NCI-H1417 treated with DMSO at 0.1 percent for 48 hours (cell line): ENCODE results near the gene SLC22A3.

Experiments used
- DNase-seq: peaks from one replicate; lab custom pipeline; 2025; lab: John Stamatoyannopoulos, UW

The SLC22A3 gene

GRCh38 chr6:160417146-160417545 is 69.0 kb downstream of the SLC22A3 start:
- DNase-seq, result no peak

DNA sequence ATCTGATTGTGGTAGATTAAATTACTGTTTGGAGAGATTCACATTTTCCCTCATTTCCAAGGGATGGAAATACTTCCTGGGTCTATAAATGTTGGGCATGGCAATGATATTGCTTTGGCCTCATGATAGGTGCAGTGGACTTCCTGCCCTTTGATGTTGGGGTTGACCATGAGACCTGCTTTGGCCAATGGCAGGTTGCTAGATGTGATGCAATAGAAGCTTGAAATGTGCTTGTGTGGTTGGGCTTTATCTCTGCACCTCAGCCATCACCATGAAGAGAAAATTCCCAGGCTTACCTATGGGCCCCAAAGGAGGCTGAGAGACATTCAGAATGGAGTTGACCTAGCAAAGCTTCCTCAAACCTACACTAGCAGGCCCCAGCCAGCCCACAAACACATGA is 69.4 kb downstream of the SLC22A3 start:
- no peak for DNase-seq

DNA sequence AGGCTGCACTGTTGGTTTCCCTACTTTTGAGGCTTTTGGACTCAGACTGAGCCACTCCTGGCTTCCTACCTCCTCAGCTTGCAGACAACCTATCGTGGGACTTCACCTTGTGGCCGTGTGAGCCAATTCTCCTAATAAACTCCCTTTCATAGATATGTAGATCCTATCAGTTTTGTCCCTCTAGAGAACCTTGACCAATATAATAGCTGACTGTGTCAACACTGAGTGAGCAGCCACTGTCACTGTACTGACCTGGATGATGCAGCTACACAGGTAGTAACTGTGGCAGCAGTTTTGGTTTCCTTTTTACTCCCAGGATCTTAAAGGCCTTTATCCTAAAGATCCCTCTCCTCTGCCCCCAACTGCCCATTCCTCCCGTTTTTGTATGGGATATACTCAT is 70.2 kb downstream of the SLC22A3 start:
- DNase-seq, result no peak

DNA sequence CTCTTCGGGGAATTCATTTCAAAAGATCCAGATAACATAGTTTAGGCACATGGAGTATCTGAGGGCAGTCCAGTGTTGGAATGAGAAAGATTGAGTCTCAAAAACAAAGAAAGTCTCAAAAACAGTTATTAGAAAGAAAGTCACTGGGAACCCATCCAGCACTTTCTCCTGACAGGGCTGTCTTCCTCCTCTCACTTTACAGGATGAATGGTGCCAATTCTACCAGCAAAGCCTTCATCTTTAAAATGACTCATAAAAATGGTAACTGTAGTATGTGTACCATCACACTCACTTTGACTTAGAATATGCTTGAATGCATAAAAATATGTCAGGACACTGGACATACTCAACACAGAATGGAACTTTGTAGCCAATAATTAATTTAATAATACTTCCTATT is 71.3 kb downstream of the SLC22A3 start:
- no peak for DNase-seq

GRCh38 chr6:160420253-160420968 is 72.2 kb downstream of the SLC22A3 start:
- DNase-seq, result no peak

GRCh38 chr6:160420969-160421556 is 72.9 kb downstream of the SLC22A3 start:
- DNase-seq, result no peak

- no peak for DNase-seq
Measured at GRCh38 chr6:160421854-160422253, 73.7 kb downstream of the SLC22A3 start.

GRCh38 chr6:160424256-160424655 is 76.1 kb downstream of the SLC22A3 start:
- DNase-seq, result no peak

DNA sequence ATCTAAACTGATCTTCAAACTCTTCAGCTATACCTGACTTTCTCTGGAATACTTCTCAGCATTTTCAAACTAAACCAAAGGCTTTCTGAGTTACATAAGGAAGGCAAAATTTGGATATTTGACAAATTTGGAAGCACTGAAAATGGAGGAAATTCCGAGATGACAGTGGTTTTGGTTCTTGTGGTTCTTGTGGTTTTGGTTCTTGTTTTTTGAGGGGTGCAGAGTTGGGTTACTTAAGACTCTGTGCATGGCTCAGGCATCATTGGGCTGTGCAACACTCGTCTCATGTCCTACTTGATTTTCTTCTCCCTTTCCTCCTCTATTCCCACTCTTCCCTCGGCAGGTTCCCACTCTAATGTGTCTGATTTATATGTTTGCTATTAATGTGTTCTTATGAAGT is 78.0 kb downstream of the SLC22A3 start:
- no peak for DNase-seq

DNA sequence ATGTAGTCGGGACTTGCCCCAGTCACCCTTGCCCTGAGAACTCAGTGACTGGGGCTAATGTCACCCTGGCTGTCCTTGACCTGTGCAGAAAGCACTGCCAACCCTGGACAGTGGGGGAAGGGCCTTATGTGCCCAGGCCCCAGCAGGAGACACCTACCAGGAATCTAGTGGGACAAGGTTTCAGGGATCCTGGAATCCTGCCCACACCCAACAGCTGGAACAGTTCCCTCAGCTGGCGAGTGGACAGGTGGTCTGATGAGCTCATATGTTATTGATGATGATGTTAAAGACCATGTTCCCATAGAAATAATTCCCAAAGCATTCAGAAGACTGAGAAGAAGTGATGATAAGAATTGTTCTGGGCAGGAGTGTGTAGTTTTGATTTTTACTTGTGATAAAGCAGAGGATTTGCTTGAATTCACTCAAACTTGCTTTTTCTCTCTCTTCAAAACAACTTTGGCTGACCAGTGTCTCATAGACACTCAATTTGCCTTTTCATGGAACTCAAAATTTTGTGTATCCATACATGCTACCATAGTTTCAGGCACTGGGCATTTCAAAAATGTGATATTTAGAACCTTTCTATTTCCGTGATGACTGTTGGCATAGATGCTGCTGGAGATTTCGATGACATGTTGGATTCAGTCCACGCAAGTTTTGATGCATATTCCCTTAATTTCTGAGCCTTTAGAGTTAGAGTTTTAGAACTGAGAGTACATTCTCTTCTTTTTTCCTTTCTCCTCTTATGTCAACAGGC is 79.3 kb downstream of the SLC22A3 start:
- no peak for DNase-seq

GRCh38 chr6:160428069-160428430 is 79.9 kb downstream of the SLC22A3 start:
- DNase-seq, result no peak

- DNase-seq, result no peak
Measured at GRCh38 chr6:160428818-160429619, 80.8 kb downstream of the SLC22A3 start.

DNA sequence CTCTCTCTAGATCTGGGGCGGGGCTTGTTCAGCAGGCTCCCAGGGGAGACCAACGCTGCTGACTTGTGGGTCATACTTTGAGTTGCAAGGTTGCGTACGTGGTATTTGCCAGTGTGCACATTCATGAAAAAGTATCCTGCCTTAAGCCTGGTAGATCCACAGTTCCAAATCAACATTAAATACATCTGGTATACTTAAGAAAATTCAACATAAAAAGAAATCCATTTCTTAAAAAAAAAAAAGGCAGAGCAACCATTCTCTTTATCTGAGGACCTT is 81.4 kb downstream of the SLC22A3 start:
- DNase-seq, result no peak

GRCh38 chr6:160430203-160430602 is 82.0 kb downstream of the SLC22A3 start:
- no peak for DNase-seq

GRCh38 chr6:160430751-160431150 is 82.6 kb downstream of the SLC22A3 start:
- DNase-seq, result no peak

GRCh38 chr6:160431226-160431625 is 83.0 kb downstream of the SLC22A3 start:
- no peak for DNase-seq

DNA sequence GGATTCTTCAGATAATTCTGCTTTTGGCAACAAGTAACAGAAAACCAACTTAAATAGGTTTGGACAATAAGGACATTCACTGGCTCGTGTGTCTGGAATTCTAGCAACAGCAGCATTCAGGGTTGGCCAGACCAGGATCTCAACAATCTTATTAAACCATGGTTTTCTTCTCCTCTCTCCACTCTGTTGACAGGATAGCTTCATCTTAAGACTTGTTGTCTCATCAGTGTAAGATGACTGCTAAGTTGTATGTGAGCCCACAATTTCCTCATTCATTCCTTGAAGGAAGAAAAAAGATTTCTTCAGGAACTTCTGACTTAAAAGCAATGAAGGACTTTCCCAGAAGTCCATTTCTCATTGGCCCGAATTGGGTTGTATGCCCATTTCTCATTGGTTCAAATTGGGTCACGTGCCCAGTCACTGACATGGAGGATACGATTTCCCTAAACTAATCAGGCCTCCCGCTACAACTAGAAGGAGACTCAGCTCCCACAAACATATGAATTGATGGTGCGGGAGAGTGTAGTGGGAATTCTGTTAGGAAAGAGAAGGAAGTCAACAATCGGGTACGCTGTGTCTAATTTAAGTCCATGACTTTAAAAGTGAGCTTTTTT is 83.7 kb downstream of the SLC22A3 start:
- DNase-seq, result no peak

GRCh38 chr6:160435935-160436334 is 87.8 kb downstream of the SLC22A3 start:
- no peak for DNase-seq

GRCh38 chr6:160437154-160437553 is 89.0 kb downstream of the SLC22A3 start:
- DNase-seq, result no peak

- no peak for DNase-seq
Measured at GRCh38 chr6:160437775-160438174, 89.6 kb downstream of the SLC22A3 start.

GRCh38 chr6:160438481-160438880 is 90.3 kb downstream of the SLC22A3 start:
- no peak for DNase-seq

- DNase-seq, result no peak
Measured at GRCh38 chr6:160439751-160440150, 91.6 kb downstream of the SLC22A3 start.
